GM18502 (cell line): ENCODE data around the gene RAD18.

Source experiments
- ATAC-seq: cut with Tn5 transposase; IDR thresholded peaks from one replicate; pipeline ENCODE4 v1.9.1; 2021; ENCODE audit warnings: mild to moderate bottlenecking; ENCODE audit not compliant: unreplicated experiment, poor library complexity

Gene RAD18, protein sequence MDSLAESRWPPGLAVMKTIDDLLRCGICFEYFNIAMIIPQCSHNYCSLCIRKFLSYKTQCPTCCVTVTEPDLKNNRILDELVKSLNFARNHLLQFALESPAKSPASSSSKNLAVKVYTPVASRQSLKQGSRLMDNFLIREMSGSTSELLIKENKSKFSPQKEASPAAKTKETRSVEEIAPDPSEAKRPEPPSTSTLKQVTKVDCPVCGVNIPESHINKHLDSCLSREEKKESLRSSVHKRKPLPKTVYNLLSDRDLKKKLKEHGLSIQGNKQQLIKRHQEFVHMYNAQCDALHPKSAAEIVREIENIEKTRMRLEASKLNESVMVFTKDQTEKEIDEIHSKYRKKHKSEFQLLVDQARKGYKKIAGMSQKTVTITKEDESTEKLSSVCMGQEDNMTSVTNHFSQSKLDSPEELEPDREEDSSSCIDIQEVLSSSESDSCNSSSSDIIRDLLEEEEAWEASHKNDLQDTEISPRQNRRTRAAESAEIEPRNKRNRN

DNA sequence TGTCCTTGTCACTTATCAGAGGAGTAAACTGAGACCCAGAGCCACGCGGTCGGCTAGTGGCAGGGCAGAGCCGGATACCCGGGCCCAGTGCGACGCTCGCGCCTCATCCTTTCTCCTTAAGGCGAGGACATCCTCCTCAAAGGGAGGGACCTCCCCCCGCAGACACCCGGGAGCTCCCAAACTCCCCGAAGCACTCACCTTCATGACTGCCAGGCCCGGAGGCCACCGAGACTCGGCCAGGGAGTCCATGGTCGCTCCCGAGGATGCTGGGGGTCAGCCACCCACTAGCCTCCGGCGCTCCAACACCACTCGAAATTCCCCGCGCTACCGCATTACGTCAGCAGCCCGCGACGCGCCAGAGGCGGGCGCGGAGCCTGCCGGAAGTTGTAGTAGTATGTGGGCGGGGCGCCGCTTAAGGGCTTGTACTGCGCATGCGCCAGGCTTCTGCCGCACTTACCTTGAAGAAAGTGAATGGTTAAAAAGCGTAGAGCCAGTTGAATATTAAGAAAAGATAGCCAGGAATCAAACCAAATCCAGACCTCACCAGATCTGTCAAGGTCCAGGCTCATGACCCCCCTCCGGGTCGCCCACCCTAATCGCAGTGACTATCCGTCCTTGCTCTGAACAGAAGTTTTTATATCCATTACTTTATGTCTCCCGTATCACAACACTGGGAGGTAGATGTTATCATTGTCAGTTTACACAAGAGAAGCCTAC lies at the start of gene RAD18:
RAD18 (minus strand) TSS at position 336 of the 717 bp plus-strand sequence; CDS start at position 249, 87 bp downstream.
- peak; percentile 91 for ATAC-seq

DNA sequence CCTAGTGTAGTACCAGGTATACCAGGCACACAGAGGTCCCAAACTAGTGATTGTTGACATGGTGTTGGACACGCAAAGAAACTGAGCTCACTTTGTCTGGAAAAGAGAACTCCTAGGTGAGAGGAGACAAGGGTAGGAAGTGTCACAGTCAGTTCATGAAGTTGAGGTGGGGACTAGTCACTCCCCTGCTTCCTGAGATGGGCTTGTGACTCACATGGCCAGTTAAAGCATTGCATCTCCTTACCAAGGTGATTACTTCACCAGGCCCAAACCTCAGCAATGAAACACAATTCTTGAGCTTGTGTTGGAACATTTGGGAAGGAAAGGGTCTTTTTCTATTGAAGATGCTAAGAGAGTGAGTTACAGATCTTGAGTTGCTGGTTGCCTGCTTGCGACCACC lies 49.2 kb upstream of the RAD18 start:
- ATAC-seq, result no peak

DNA sequence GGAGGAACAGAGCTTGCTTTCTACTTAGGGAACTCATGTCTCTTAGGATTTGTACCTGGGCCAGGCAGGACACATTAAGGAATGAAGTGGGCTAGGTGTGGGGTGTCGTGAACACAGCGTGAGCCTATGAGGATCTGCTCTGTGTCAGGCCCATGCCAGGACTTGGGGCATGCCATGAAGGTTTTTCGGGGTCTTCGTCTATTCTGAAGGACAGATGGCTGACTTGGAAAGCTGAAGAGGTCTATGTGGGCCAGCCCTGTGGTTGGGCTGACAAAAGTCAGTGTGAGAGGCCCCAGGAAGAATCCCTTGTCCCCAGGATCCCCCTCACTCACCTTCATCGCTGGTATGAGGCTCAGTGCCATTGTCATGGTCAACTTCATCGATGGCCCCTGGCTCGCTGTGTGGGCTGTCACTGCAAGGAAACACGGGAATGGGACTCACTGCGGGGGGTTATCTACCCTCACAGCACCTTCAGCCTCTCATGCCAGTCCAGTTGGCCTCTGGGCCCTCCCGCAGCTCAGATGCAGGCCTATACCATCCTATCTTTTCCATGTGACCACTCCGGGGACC lies 46.8 kb upstream of the RAD18 start:
- no peak for ATAC-seq

DNA sequence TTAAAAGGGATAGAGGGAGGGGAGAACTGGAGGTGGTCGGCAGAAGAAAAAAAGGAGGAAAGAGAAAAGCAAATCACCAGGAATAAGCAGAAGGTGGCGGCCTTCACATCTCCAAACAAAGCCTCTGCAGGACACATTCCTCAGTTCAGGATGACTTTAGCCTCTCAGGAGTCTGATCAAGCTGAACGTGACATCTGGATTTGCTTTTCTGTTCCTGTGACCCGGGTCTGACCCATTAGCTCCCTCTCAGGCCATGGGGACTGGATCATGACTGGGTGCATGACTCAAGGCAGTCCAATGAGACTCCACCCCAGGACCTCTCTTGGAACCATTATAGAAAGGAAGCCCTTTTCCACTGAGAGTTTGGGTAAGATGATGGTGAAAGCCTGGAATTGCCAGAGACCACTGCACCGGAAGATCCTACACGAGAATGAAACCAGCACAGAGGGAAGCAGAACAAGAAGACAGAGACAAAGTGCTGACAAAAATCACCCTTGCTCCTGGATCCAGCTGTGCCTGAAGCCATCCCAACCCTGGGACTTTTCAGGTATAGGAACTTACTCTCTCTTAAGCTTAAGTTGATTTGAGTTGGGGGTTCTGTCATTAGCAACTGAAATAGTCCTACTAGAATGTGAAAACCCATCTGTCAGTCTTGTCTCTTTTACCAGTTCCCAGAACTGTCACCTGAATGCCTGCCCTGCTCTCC lies 45.4 kb upstream of the RAD18 start:
- no peak for ATAC-seq

DNA sequence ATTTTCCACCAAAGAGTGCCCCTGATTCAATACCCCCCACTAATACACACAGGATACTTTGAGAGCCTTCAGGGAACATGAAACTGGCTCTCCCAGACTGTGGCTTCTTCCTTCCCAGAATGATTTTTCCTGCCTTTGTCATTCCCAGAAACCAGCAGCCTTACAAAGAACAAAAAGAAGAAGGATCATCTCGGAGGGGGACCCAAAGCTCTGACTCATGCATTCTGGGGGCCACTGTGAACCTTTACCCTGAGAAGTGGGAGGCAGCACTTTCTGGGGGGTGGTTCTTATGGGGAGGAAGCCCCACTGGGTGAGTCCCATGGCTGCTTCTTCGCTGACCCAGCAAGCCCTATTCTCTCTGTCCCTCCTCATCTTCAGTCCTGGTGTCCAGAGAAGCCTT lies 44.7 kb upstream of the RAD18 start:
- no peak for ATAC-seq

DNA sequence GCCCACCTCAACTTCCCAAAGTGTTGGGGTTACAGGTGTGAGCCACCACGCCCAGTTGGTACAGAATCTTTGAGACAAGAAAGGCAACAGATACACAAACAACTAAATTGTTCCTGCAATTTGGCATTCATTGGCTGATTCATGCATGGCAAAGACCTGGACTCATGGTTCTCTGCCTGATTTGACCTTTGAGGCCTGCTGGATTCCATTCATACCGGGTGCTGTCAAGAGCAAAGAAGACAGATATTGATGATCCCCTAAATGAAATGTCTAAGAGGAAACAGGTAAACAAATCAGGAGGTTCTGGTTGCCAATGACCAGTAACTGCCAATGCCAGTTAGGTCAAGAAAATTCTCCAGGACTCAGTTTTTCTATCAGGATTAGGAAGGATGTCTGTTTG lies 43.9 kb upstream of the RAD18 start:
- no peak for ATAC-seq

DNA sequence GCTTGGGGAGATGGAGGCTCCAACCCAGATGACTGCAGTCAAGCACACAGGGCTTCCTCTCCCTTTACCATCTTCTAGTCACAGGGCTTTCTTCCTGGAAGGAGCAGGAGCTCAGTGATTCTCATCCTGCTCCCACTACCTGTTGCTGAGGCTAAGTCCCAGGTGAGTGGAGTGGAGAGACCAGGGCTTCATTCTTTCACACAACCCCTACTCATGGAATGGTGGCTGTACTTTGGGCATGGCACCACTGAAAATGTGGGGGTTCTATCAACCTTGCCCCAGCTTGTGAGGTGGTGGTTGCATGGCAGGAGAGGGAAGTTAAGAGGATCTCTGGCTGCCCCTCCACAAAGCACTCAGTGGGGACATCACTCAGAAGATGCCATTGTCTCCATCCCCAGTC lies 36.8 kb upstream of the RAD18 start:
- no peak for ATAC-seq

DNA sequence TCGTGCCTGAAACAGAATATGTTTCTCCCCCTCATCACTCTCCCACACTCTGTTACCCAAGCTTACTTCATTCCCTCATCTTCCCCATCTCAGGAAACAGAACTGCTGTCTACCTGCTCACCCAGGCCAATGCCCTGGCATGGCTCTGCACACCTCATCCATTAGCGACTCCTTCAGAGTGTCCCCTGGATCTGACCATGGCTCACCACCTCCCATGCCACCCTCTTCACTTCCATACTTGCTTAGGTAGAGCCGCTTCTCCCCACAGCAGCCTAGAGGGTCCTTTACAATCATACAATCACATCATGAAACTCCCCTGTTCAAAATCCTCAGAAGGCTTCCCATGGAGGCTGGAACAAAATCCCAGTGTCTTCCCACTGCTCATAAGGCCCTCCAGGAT lies 33.9 kb upstream of the RAD18 start:
- ATAC-seq, result no peak

DNA sequence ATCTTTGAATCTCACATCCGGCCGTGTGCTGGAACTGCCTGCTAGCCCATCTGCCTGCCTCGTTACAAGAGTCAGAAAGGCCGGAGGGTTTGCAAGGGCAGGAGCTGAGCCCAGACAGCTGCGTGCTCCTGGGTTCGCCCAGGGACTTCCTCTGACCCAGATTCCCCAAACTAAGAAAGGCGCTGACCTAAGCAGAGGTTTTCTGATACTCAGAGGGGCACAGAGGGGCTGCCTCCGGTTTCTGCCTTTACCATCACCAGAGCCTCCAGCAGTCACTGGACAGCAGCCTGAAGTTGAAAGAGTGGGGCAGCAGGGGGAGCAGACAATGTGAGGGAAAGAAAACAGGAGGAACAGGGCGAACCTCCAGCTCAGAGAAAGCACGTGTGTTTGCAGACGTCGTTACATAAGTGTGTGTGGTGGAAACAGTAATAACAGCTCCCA lies 33.4 kb upstream of the RAD18 start:
- ATAC-seq, result no peak

DNA sequence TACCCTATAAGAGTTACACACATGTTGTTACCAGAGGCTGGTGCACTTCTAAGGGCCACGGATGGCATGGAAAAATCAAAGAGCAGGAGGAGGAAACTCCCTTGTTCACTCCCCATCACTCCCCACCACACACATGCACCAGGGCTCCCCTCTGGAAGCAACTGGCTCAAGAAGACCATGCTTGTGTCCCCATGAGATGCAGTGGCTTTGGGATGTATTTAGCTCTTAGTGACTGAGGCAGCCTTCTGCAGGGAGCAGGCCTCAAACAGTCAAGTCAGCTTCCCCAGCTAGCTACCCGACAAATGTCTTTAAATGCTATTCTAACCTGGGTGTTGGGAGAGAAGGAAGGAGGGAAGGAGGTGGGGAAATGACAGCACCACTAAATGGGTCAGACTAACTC lies 32.9 kb upstream of the RAD18 start:
- no peak for ATAC-seq

DNA sequence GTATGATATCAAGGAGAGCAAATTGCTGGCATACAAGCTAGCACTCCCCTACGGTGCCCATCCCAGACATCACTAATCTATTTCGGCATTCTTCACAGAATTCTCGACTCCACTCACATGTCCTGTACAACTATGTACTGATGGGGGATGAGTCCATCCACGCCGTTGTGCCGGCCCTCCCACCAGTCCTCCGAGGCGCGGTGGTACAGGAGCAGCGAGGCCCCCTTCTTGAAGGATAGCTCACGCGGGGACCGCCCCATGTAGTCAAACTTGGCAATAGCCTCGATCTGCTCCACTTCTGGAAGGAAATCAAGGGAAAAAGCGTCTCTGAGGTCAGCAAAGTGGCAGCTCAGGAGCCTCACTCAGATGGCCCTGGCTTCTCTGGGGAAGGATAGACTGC lies 31.0 kb upstream of the RAD18 start:
- no peak for ATAC-seq

DNA sequence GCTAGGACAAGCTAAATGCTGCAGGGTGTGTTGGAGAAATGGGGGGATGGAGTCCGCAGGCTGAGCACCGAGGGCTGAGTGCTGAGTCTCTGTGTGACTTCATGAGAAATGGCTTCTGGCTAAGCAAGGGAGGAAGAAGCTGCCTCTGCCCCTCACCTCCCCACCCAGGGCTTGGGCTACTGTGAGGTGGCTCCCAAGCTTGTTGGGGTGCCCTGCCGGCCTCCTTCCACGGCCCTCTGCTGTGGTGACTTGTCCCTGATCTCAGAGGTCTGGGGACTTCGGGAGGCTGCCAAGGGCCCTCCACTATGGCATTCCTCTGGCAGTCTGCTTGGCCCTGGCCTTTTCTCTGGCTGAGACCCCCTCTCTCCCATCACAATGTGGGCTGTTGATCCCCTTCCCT lies 30.1 kb upstream of the RAD18 start:
- ATAC-seq, result no peak

DNA sequence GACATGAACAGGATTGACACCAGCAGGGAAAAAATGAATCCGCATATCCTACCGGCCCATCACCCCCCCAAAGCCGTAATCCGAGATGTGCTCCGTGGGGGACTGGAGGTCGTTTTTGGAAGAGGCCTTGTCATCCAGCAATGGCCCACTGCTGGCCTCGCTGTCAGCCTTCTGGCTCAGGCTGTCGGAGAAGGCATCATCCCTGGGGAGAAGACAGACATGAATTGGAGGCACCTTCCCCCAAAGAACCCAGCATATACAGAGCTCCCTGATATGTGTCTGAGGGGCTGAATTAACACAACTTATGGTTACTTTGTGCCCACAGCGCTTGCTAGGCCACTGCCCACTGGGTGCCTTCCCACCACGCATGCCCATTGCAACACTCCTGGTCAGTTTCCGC lies 29.6 kb upstream of the RAD18 start:
- ATAC-seq, result no peak

DNA sequence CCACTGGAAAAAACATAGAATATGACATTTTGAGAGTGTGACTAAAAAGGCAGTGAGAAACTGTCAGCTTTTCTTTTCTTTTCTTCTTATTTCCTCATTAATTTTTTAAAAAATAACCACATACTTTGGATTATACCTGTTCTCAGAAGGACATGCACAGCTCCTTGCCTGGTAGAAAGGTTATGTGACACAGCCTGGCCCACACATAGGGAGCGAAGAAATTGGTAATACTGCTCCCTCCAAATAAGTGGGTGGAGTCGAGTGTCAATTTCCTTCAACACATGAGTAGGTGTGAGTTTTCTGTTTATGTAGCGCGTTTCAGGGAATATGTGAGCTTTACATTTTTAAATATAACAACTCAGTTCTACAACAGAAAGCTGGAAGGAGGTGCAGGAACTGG lies 28.9 kb upstream of the RAD18 start:
- no peak for ATAC-seq

DNA sequence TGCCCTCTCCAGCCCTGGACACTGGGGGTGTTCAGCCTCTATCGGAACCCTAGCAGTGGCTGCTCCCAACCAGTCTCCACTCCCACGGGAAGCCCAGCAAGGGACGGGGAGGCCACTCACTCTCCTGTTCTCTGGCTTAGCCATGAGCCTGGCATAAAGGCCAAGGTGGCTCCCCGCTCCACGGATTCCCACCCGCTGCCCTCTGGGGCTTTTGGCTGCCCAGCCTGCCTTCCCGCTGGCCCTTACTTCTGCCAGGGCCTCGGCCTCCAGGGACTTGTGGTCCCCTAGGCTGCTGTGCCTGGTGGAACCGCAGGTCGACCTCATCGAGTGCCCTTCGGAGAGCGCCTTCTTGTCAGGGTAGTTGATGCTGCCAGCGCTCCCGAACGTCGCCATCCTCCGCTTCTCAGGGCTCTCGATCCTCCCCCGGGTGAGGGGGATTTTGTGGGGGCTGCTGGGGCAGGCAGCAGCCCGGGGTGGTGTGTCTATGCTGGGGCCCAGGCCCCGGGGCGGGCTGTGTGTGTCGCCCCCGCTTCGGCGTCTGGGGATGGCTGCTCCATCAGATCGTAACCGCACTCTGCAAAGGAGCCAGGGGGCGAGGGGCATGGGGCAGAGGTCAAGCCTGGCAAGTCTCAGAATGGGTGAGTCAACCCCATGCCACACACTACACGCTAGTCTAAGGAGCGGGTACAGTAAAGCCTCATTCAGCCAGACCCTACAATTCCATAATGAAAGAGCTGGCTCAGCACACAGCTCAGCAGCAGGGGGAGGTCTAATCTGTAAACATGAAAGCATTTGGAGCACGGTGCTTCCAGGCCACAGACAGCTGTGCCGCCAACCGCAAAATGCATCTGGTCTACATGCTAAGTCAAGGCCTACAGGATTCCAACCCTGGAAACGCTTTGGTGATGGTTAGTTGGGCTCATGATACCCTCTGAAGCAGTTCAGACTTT lies 27.3 kb upstream of the RAD18 start:
- no peak for ATAC-seq

DNA sequence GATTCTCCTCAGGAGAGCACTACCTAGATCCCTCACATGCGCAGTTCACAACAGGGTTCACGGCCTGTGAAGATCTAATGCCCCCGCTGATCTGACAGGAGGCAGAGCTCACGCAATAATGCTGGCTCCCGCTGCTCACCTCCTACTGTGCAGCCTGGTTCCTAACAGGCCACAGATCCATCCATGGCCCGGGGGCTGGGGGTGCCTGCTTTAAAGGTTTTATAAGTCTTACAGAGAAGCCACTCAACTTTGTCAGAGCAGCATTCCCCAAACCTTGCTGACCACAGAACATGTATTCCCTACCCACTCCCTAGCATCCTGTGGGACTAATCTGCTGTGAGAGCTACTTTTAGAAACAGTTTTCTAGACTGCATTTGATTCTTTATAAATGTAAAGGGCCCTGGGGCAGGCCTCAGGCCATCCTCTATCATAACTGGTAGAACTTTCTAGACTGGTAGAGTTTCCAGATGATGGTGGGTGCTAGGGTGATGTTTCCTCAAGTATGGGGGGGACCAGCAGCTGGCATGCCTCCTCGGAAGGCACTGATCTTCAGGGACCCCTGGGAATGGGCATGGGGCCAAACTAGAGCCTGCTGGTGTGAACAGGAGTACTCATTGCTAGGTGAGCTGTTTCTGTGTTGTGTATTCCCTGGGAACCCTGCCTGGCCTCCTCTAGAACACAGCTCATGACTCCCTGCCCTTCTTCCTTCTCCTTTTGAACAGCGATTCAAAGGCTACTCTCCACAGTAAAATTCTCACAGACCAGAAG lies 25.7 kb upstream of the RAD18 start:
- ATAC-seq, result no peak

DNA sequence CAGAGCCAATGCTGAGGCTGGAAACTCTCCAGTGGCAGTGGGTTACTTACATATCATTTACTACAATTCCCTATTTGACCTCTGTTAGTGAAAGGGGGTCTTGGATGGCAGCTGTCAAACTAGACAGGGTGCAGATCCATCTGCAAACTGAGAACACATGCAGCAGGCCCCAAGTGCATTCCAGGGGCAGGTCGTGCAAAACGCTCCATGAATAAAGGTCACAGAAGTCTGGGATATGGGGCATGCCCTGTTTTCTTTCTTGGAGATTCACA lies 25.0 kb upstream of the RAD18 start:
- no peak for ATAC-seq

DNA sequence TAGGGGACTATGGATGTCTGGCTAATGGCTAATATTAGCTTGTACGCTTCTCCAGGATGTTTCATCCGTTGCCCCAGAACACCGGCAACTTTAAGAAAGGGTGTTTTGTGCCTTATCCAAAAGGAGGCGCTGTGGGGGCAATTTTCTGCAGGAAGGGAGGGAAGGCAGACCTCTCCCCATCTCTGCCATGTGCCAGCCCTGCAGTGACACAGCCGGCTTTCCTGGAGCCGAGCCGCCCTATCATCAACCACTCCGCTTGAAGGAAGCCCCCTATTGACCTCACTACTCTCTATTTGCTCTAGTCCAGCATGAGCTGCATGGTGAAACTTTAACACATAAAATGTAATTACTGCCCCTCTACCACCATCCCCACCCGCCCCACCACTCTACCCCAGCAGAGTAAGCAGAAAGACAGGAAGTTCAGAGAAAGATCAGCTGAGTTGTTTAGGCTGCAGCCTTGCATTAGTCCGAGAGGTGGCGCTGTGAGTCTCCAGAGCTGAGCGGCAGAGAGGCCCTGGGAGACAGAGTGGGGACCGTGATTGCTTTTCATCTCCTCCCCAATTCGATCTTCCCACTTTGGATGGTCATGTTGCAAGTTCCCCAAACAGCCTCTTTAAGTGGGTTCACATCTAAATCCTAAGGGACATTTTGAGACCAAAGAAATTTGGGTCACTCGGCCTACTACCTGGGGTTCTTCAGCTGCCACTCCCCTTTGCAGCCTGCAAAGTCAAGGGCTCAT lies 24.5 kb upstream of the RAD18 start:
- ATAC-seq, result peak; percentile 66
